Heart right ventricle (tissue), 16 donors: ENCODE measurements around the gene AAMDC. TPM values are rescaled to one million over a fixed set of nuclear protein-coding genes. Genes with fewer than 3 reads are reported as not detected.
"Not testable (repeated sequence)": the region's sequence is repeated elsewhere in the genome, so short reads cannot be mapped to it uniquely, and the experiment has no call there.

Experiments used
- ATAC-seq, 8 donors: fragments of 200-7000 bp; cut with Tn5 transposase; one replicate each; pipeline ENCODE4 v1.9.1; 2020; ENCODE audit warnings: mild to moderate bottlenecking in 8 of 8, moderate library complexity in 8 of 8, moderate number of reproducible peaks in 1 of 8
- DNase-seq, 2 donors: peaks; one replicate each; pipeline ENCODE4 v3.0.0-alpha.2; 2020
- H3K27ac ChIP-seq, 10 donors: fragments of 200-600 bp; sonication (generic) in 2 of 10; one replicate each; pipeline versions ENCODE4 v1.5.0 to v1.8.0; 2020 to 2022; ENCODE audit warnings: mild to moderate bottlenecking in 3 of 10
- H3K27me3 ChIP-seq, 7 donors: fragments of 200-600 bp; one replicate each; pipeline ENCODE4 v1.8.0; 2021 to 2022; ENCODE audit warnings: mild to moderate bottlenecking in 2 of 7
- H3K36me3 ChIP-seq, 9 donors: fragments of 200-600 bp; sonication (generic) in 1 of 9; one replicate each; pipeline versions ENCODE4 v1.5.0 to v1.8.0; 2020 to 2022; ENCODE audit warnings: mild to moderate bottlenecking in 2 of 9
- H3K4me1 ChIP-seq, 9 donors: fragments of 200-600 bp; sonication (generic) in 1 of 9; one replicate each; pipeline versions ENCODE4 v1.5.0 to v1.8.0; 2020 to 2022; ENCODE audit warnings: mild to moderate bottlenecking in 4 of 9
- H3K4me3 ChIP-seq, 10 donors: fragments of 200-600 bp; sonication (generic) in 2 of 10; one replicate each; pipeline versions ENCODE4 v1.5.0 to v1.8.0; 2020 to 2022; ENCODE audit warnings: mild to moderate bottlenecking in 7 of 10, moderate library complexity in 2 of 10
- H3K9me3 ChIP-seq, 11 donors: fragments of 200-600 bp in 10 of 11; sonication (generic) in 2 of 11; one replicate each; pipeline versions ENCODE4 v1.5.0 to v1.8.0; 2013 to 2022; ENCODE audit warnings: mild to moderate bottlenecking in 2 of 11, control low read depth in 1 of 11, moderate library complexity in 1 of 11
- WGBS, 2 donors: extraction: QIAGEN DNeasy Blood & Tissue Kit; methylation state at CpG; one replicate each; pipeline ENCODE4 v1.1.7; 2013; ENCODE audit warnings: inconsistent platforms in 1 of 2; 5-methylcytosine and 5-hydroxymethylcytosine counted together
- intact Hi-C, 10 donors: fragments of 100-400 bp; cut with DNase I; formaldehyde crosslinking; loops; one replicate each; pipeline versions ENCODE4 v1.11.1 to v1.14.2; 2022
- polyA plus RNA-seq, 2 donors: library from polyadenylated mRNA; stranded (reverse); fragments of 200-250 nt; gene quantifications; one replicate each; pipeline ENCODE4 v1.2.3, GENCODE V29; 2013
- total RNA-seq, 10 donors: library from RNA; stranded (reverse); fragmentation: NEBNext Ultra II Directional in 3 of 10; extraction: Animal tissue kit (Norgen Biotek cat#: 25700) in 3 of 10; gene quantifications; one replicate each; pipeline versions ENCODE4 v1.2.1 to v1.2.4, GENCODE V29; 2021 to 2023
- TF ChIP-seq, protein P1 (sequence below), 9 donors: fragments of 200-600 bp; sonication (generic) in 2 of 9; IDR thresholded peaks; one replicate each; pipeline versions ENCODE4 v1.5.0 to v1.8.0; 2021 to 2022; ENCODE audit warnings: antibody characterized with exemption in 9 of 9, mild to moderate bottlenecking in 5 of 9, moderate library complexity in 1 of 9
- donor health status: Arrhythmogenic right ventricular cardiomyopathy.
- donor health status: ischemic (EF 13 %, LVEDD 7.1; RV severe dilation, severe dysfunction).
- donor health status: healthy with polysubstance abuse.
- donor health status: DM: no; HTN: yes; CAD: no.
- donor health status: DM: no; HTN: no; CAD: no.
- donor health status: ischemic (EF 25% LVEDD 6.9; RV normal size, moderate dysfunction).
- donor health status: ischemic (EF 25% LVEDD 5.7; RV mildly dilated, moderate dysfunction).
- donor health status: healthy.
- donor health status: DM: yes; HTN: yes; CAD: no.
- donor health status: Ischemic cardiomyopathy.
- donor health status: ischemic (EF 35%, LVEDD 5.7; RV mildly dilated, moderate dysfunction).
- donor health status: nonischemic (EF 11% LVEDD 7.7; RV severe dilation, severe dysfunction).
- donor health status: DM: yes; HTN: yes; CAD: no.
- donor health status: PGD.
- donor health status: ischemic (EF 29% LVEDD 5.4; RV normal size, mild dysfunction).
- donor health status: nonischemic (EF 23%, LVEDD 6.1; RV moderate dilation, normal function).

The AAMDC gene
- total and polyA plus RNA-seq, 12 donors: 52.4 to 324 (median 95.4) TPM

DNA sequence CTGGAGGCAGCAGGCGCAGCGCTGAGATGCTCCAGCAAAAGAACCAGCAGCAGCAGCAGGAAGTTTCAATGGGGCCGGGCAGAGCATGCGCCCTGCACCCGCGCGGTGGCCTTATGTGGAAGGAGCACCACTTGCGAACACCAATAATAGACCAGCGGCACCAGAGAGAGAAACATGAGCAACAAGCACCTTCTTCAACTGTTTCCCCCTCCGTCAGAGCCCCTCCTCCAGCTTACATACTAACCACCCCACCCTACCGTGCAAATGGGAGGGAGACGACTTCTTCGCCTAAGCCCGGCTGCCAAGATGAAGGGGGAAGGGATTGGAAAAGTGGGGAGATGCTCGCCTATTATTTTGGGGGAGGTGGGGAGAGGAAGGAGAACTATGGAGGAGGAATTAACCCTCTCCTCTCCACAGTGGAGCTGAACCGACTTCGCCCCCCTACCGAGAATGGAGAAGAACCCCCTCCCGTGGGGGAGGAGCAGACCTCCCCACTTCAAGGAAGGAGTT lies 1.5 kb upstream of the AAMDC start:
- DNase-seq (peak; percentile 79 to 84), ATAC-seq (peak; percentile 31 to 62 (median 54))
- H3K27me3 ChIP-seq: no peaks in the 10 kb centered on the region
- no peaks in the 10 kb centered on the region for H3K36me3 ChIP-seq
- peak overlapping the region; percentile 71 to 100 (median 97) for H3K4me3 ChIP-seq
- TF ChIP-seq, protein P1, sequence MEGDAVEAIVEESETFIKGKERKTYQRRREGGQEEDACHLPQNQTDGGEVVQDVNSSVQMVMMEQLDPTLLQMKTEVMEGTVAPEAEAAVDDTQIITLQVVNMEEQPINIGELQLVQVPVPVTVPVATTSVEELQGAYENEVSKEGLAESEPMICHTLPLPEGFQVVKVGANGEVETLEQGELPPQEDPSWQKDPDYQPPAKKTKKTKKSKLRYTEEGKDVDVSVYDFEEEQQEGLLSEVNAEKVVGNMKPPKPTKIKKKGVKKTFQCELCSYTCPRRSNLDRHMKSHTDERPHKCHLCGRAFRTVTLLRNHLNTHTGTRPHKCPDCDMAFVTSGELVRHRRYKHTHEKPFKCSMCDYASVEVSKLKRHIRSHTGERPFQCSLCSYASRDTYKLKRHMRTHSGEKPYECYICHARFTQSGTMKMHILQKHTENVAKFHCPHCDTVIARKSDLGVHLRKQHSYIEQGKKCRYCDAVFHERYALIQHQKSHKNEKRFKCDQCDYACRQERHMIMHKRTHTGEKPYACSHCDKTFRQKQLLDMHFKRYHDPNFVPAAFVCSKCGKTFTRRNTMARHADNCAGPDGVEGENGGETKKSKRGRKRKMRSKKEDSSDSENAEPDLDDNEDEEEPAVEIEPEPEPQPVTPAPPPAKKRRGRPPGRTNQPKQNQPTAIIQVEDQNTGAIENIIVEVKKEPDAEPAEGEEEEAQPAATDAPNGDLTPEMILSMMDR (IDR thresholded peaks at IDR 0.05): peak in 3 of 9 donors; percentile 19 to 27 (median 24)
- peaks cover 0 to 10% (median 0%) of the 10 kb centered on the region in 11 donors for H3K9me3 ChIP-seq
- peak overlapping the region; percentile 82 to 98 (median 97) for H3K27ac ChIP-seq
- peaks cover 7 to 75% (median 55%) of the 10 kb centered on the region in 9 donors for H3K4me1 ChIP-seq
- 0 to 1% methylated on average over 19 of the region's 19 CpGs for WGBS, 2 donors
- intact Hi-C loops: loop anchor here in 2 of 10 donors (5.0 to 10.0 kb wide), 2 partner anchors 125 to 182 kb away; partner anchors contain the start of gene CLNS1A (in 1 of the 2)

DNA sequence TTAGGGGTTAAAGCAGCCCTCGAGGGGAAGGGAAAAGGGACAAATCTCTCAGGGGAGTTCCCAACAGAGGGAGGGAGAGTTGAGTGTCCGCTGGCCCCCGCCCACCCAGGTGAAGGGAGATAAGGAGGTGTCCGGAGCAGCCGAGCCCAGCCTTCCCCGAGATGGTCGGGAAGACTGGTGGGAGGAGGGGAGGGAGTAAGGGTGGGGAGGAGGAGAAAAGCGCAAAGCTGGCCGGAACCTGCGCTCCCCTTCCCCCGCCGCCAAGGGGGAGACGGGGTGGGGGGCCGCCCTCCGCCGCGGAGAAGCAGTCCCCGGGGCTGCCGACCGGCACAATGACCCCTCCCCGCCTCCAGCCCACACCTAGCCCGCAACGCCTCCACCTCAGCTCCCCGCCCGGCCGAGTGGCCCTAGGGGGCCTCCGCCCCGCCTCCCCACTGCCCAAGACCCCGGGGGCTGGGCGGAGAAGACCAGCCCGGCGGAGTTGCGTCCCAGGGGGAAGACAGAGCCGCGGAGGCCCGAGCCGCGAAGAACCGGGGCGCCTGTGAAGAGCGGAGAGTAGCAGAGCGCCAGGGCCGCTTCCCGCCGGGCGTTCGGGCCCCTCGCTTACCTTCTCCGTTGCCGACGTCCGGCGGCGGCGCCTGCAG lies 901 bp upstream of the AAMDC start:
- Histone ChIP-seq H3K36me3 (no peaks in the 10 kb centered on the region), H3K27me3 (no peaks in the 10 kb centered on the region), H3K9me3 (peaks cover 0 to 4% (median 0%) of the 10 kb centered on the region in 11 donors), H3K4me3 (peak overlapping the region; percentile 71 to 100 (median 97)), H3K27ac (peak overlapping the region; percentile 82 to 98 (median 97)), H3K4me1 (peaks cover 7 to 75% (median 56%) of the 10 kb centered on the region in 9 donors)
- peak; percentile 32 to 43 for DNase-seq
- TF ChIP-seq, protein P1 (IDR thresholded peaks at IDR 0.05): no peak
- 0 to 1% methylated on average over 47 to 55 of the region's 55 CpGs for WGBS, 2 donors
- ATAC-seq: peak; percentile 9 to 55 (median 32)
- intact Hi-C loops: loop anchor here in 8 of 10 donors (1.0 to 10.0 kb wide), 7 partner anchors 125 to 183 kb away; partner anchors contain the start of genes INTS4 (in 7 of the 8) and CLNS1A (in 2 of the 8)

DNA sequence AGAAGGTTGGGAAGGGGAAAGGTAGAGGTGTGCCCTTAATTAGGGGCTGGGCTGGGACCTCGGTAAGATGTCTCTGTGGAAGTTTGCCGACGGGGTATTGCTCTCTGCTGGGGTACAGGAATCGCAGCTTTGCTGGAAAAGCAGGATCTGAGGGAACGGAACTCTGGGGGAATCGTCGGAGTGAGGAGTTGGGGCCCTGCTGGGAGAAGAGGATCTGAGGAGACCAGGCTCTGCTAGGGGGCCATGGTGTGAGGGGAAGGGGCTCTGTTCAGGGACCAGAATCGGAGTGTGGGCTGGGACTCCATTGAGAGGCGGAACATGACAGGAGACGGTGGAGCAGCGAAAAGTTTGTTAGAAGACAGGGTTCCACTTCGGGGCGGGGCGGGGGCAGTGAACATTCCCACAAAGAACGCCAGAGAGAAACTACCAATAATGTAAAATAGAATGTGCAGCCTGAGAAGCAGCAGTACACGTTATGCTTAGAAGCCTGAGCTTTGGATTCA lies 456 bp downstream of the AAMDC start:
- H3K27ac ChIP-seq: peak overlapping the region; percentile 11 to 98 (median 90)
- intact Hi-C loops: loop anchor here in 6 of 10 donors (1.0 to 10.0 kb wide), 4 partner anchors 171 to 173 kb away; partner anchors contain the start of gene INTS4 (in 6 of the 6)
- no peaks in the 10 kb centered on the region for H3K36me3 ChIP-seq
- DNase-seq: peak in 1 of 2 donors; percentile 21
- TF ChIP-seq, protein P1 (IDR thresholded peaks at IDR 0.05): no peak
- H3K9me3 ChIP-seq: no peaks in the 10 kb centered on the region
- peaks cover 7 to 61% (median 51%) of the 10 kb centered on the region in 9 donors for H3K4me1 ChIP-seq
- peak overlapping the region; percentile 71 to 100 (median 97) for H3K4me3 ChIP-seq
- peak in 6 of 8 donors; percentile 2 to 10 (median 6) for ATAC-seq
- 0 to 1% methylated on average over 16 of the region's 16 CpGs for WGBS, 2 donors
- no peaks in the 10 kb centered on the region for H3K27me3 ChIP-seq

GRCh38 chr11:77822126-77822525 lies 1.2 kb downstream of the AAMDC start:
- intact Hi-C loops: loop anchor here in 4 of 10 donors (5.0 to 10.0 kb wide), 2 partner anchors 170 to 173 kb away; partner anchors contain the start of gene INTS4 (in 4 of the 4)
- not testable (repeated sequence) for H3K36me3 ChIP-seq, H3K9me3 ChIP-seq, ATAC-seq, H3K27me3 ChIP-seq, DNase-seq
- 65 to 68% methylated on average over 13 of the region's 13 CpGs for WGBS, 2 donors
- H3K27ac ChIP-seq: peak overlapping the region in 6 of 10 donors; percentile 80 to 98 (median 92)
- H3K4me3 ChIP-seq: peak overlapping the region in 9 of 10 donors; percentile 71 to 99 (median 97)
- peaks cover 7 to 54% (median 45%) of the 10 kb centered on the region in 9 donors for H3K4me1 ChIP-seq
